Astrocyte (in vitro differentiated cells and primary cell): ENCODE measurements around the gene TBC1D16.
"Not testable (repeated sequence)": the region's sequence is repeated elsewhere in the genome, so short reads cannot be mapped to it uniquely, and the experiment has no call there.

ENCODE experiments used
- EZH2 ChIP-seq: IDR thresholded peaks from 2 replicates; pipeline ENCODE4 v1.6.1; 2012; ENCODE audit warnings: mild to moderate bottlenecking, low read length, inconsistent platforms; ENCODE audit not compliant: insufficient read depth
- TF ChIP-seq, protein P1 (sequence below): IDR thresholded peaks from 2 replicates; pipeline ENCODE4 v1.5.1; 2011; ENCODE audit warnings: low read depth, mild to moderate bottlenecking, inconsistent platforms, low read length, moderate library complexity; ENCODE audit not compliant: insufficient read depth

DNA sequence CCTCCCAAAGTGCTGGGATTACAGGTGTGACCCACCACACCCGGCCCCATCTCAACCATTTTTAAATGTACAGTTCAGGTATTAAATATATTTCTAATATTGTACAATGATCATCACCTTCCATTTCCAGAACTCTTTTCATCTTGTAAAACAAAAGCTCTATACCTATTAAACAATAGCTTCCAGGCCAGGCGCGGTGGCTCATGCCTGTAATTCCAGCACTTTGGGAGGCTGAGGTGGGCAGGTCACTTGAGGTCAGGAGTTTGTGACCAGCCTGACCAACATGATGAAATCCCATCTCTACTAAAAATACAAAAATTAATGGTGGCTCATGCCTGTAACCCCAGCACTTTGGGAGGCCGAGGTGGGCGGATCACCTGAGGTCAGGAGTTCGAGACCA, 73.2 kb downstream of the TBC1D16 start:
- not testable (repeated sequence) for TF ChIP-seq EZH2
- TF ChIP-seq, protein P1, sequence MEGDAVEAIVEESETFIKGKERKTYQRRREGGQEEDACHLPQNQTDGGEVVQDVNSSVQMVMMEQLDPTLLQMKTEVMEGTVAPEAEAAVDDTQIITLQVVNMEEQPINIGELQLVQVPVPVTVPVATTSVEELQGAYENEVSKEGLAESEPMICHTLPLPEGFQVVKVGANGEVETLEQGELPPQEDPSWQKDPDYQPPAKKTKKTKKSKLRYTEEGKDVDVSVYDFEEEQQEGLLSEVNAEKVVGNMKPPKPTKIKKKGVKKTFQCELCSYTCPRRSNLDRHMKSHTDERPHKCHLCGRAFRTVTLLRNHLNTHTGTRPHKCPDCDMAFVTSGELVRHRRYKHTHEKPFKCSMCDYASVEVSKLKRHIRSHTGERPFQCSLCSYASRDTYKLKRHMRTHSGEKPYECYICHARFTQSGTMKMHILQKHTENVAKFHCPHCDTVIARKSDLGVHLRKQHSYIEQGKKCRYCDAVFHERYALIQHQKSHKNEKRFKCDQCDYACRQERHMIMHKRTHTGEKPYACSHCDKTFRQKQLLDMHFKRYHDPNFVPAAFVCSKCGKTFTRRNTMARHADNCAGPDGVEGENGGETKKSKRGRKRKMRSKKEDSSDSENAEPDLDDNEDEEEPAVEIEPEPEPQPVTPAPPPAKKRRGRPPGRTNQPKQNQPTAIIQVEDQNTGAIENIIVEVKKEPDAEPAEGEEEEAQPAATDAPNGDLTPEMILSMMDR: not testable (repeated sequence)
